Endothelial cell of umbilical vein (primary cell): ENCODE results near the gene ALK. TPM values are rescaled to one million over a fixed set of nuclear protein-coding genes. Genes with fewer than 3 reads are reported as not detected.

ENCODE experiments used
- BruUV-seq: library from RNA; stranded (reverse); fragments of 400-500 nt; replicated peaks from 2 replicates; lab custom pipeline; 2021; lab: Mats Ljungman, UMichigan
- CTCF ChIA-PET: fragments of 300-600, 350-600 bp; sonication (Branson Sonifier 250); formaldehyde crosslinking; loops from one replicate; lab custom pipeline; 2021; ENCODE audit warnings: antibody characterized with exemption, inconsistent platforms; lab: Charles Lee
- POLR2A ChIA-PET: fragments of 300-600, 350-600 bp; sonication (Branson Sonifier 250); formaldehyde crosslinking; loops from one replicate; lab custom pipeline; 2021; ENCODE audit warnings: antibody characterized with exemption, inconsistent platforms; lab: Charles Lee
- DNase-seq: peaks from one replicate; pipeline ENCODE4 v3.0.0-alpha.2; 2011; ENCODE audit warnings: low read depth, low spot score
- FAIRE-seq: peaks from 2 replicates; lab custom pipeline; 2011; peaks lifted over from hg19 to GRCh38; lab: Jason Lieb, UNC
- H2AFZ ChIP-seq: 2 replicates; pipeline ENCODE4 v1.6.0; 2012; ENCODE audit warnings: low read depth, low read length, control low read depth, inconsistent platforms
- H3K27ac ChIP-seq: 2 replicates; pipeline ENCODE4 v1.5.1; 2011; ENCODE audit warnings: low read depth, mild to moderate bottlenecking, control low read depth, low read length, moderate library complexity; ENCODE audit not compliant: insufficient read depth
- H3K27me3 ChIP-seq, 2 experiments: 2 replicates each; pipeline versions ENCODE4 v1.6.0 to v1.6.1; 2011; ENCODE audit warnings: low read length in 2 of 2, mixed read lengths in 1 of 2; ENCODE audit not compliant: control insufficient read depth in 2 of 2, insufficient read depth in 2 of 2
- H3K36me3 ChIP-seq, 2 experiments: 2 replicates in 1 of 2; 3 replicates in 1 of 2; pipeline ENCODE4 v1.5.1; 2011; ENCODE audit warnings: low read length in 2 of 2, mild to moderate bottlenecking in 1 of 2, moderate library complexity in 1 of 2; ENCODE audit not compliant: control insufficient read depth in 2 of 2, insufficient read depth in 2 of 2; ENCODE audit errors: extremely low read depth in 1 of 2
- H3K4me1 ChIP-seq: 3 replicates; pipeline ENCODE4 v1.5.1; 2011; ENCODE audit warnings: mild to moderate bottlenecking, low read length; ENCODE audit not compliant: control insufficient read depth, insufficient read depth; ENCODE audit errors: extremely low read depth
- H3K4me2 ChIP-seq: 2 replicates; pipeline ENCODE4 v1.6.1; 2011; ENCODE audit warnings: low read length, control low read depth, mixed read lengths; ENCODE audit not compliant: insufficient read depth
- H3K4me3 ChIP-seq, 3 experiments: fragments of 200-600 bp in 1 of 3; sonication (generic), shearing (Covaris generic) in 1 of 3; replicated peaks in 1 of 3; 2 replicates each; pipeline ENCODE4 v1.5.1; 2011 to 2016; ENCODE audit warnings: control low read depth in 3 of 3, low read length in 3 of 3, mild to moderate bottlenecking in 2 of 3, inconsistent platforms in 1 of 3, low read depth in 1 of 3, moderate library complexity in 1 of 3; ENCODE audit not compliant: insufficient read depth in 1 of 3
- H3K79me2 ChIP-seq: 2 replicates; pipeline ENCODE4 v1.6.0; 2012; ENCODE audit warnings: low read length, inconsistent platforms; ENCODE audit not compliant: control insufficient read depth, insufficient read depth
- H3K9ac ChIP-seq: replicated peaks from 2 replicates; pipeline ENCODE3; 2011; ENCODE audit warnings: low read length, control low read depth; ENCODE audit not compliant: insufficient read depth; ENCODE audit errors: extremely low read depth
- H3K9me1 ChIP-seq: replicated peaks from 3 replicates; pipeline ENCODE4 v1.6.0; 2011; ENCODE audit warnings: mild to moderate bottlenecking, low read length; ENCODE audit not compliant: control insufficient read depth, insufficient read depth; ENCODE audit errors: extremely low read depth
- H3K9me3 ChIP-seq: replicated peaks from 2 replicates; pipeline ENCODE4 v1.5.1; 2012; ENCODE audit warnings: low read length, inconsistent platforms; ENCODE audit not compliant: control insufficient read depth, insufficient read depth
- H4K20me1 ChIP-seq: replicated peaks from 2 replicates; pipeline ENCODE3; 2011; ENCODE audit warnings: mild to moderate bottlenecking, low read length; ENCODE audit not compliant: control insufficient read depth, insufficient read depth; ENCODE audit errors: extremely low read depth
- CTCF ChIP-seq, 2 donors: IDR thresholded peaks; 1 replicate in 1 of 2; 2 replicates in 1 of 2; pipeline ENCODE4 v1.5.1; 2011; ENCODE audit warnings: low read length in 2 of 2, mild to moderate bottlenecking in 2 of 2, moderate library complexity in 2 of 2, control low read depth in 1 of 2, inconsistent platforms in 1 of 2, low read depth in 1 of 2; ENCODE audit not compliant: insufficient read depth in 1 of 2; ENCODE audit errors: extremely low read depth in 1 of 2
- EZH2 ChIP-seq: IDR thresholded peaks from 2 replicates; pipeline ENCODE4 v1.6.1; 2012; ENCODE audit warnings: borderline replicate concordance, low read depth, mild to moderate bottlenecking, moderate library complexity, low read length, inconsistent platforms; ENCODE audit not compliant: severe bottlenecking
- FOS ChIP-seq: IDR thresholded peaks from 2 replicates; pipeline ENCODE4 v1.6.1; 2011; ENCODE audit warnings: mild to moderate bottlenecking, low read length, moderate library complexity, borderline replicate concordance; ENCODE audit not compliant: insufficient read depth
- GATA2 ChIP-seq: IDR thresholded peaks from 2 replicates; pipeline ENCODE4 v1.7.0; 2011; ENCODE audit warnings: low read depth, mild to moderate bottlenecking, moderate library complexity, mixed read lengths, low read length; ENCODE audit not compliant: insufficient read length, insufficient read depth
- JUN ChIP-seq: IDR thresholded peaks from 2 replicates; pipeline ENCODE4 v1.6.1; 2011; ENCODE audit warnings: borderline replicate concordance, low read depth; ENCODE audit not compliant: insufficient read length, insufficient read depth
- MYC ChIP-seq: IDR thresholded peaks from one replicate; pipeline ENCODE4 v1.6.1; 2011; ENCODE audit warnings: mild to moderate bottlenecking, low read depth, low read length
- POLR2A ChIP-seq: IDR thresholded peaks from 2 replicates; pipeline ENCODE4 v1.6.1; 2012; ENCODE audit warnings: low read depth, mild to moderate bottlenecking, control low read depth, low read length
- POLR2AphosphoS5 ChIP-seq: IDR thresholded peaks from 2 replicates; pipeline ENCODE4 v1.6.1; 2012; ENCODE audit warnings: low read depth, mild to moderate bottlenecking, control low read depth, low read length, moderate library complexity; ENCODE audit not compliant: insufficient read depth
- dilution Hi-C: fragments of 300-500 bp; cut with MboI; formaldehyde crosslinking; loops from one replicate; pipeline ENCODE4 v1.15.0; 2019; ENCODE audit warnings: low sequenced_read_pairs; ENCODE audit not compliant: extremely low pct_ligation_motif_present
- intact Hi-C: fragments of 100-400 bp; cut with micrococcal nuclease; formaldehyde crosslinking; loops from one replicate; pipeline ENCODE4 v1.10.0; 2022
- polyA plus RNA-seq, 4 experiments: library from polyadenylated mRNA; depleted of rRNA in 3 of 4; stranded (reverse) in 3 of 4; unstranded in 1 of 4; fragments of >200 nt; gene quantifications; 2 replicates each; pipeline versions ENCODE4 v1.2.1 to v1.2.3, GENCODE V29; 2011 to 2012; ENCODE audit warnings: missing spikeins in 1 of 4
- total RNA-seq: library from RNA; stranded (reverse); gene quantifications from 2 replicates; pipeline ENCODE4 v1.2.3, GENCODE V29; 2021
- TF ChIP-seq, protein P1 (sequence below): IDR thresholded peaks from 2 replicates; pipeline ENCODE4 v1.6.1; 2011; ENCODE audit not compliant: insufficient read depth, insufficient read length

Gene ALK
- total and polyA plus RNA-seq, 2 donors (not counting 3 experiments of a cell fraction or from before 2014, with no cell fraction given), result not detected

GRCh38 chr2:29528891-29529520 lies 392.4 kb downstream of the ALK start:
- ChIA-PET CTCF (no interaction called here), POLR2A (no interaction called here)
- Histone ChIP-seq H3K4me2 (no peak overlapping the region), H2AFZ (no peak overlapping the region), H4K20me1 (no peaks in the 10 kb centered on the region), H3K36me3 (no peaks in the 10 kb centered on the region), H3K9ac (no peak overlapping the region), H3K27me3 (no peaks in the 10 kb centered on the region), H3K4me3 (no peak overlapping the region), H3K9me1 (no peaks in the 10 kb centered on the region), H3K27ac (no peak overlapping the region), H3K9me3 (peaks cover 3% of the 10 kb centered on the region), H3K4me1 (no peaks in the 10 kb centered on the region), H3K79me2 (no peaks in the 10 kb centered on the region)
- FAIRE-seq (no peak), DNase-seq (no peak)
- TF ChIP-seq MYC (no peak), GATA2 (no peak), POLR2A (no peak), POLR2AphosphoS5 (no peak), EZH2 (no peak), CTCF (IDR thresholded peaks at IDR 0.05; ENCODE audit: extremely low read depth in 1 of 2, insufficient read depth in 1 of 2, low read depth in 1 of 2, low read length in 2 of 2) (no peak), JUN (no peak), FOS (no peak)
- TF ChIP-seq, protein P1, sequence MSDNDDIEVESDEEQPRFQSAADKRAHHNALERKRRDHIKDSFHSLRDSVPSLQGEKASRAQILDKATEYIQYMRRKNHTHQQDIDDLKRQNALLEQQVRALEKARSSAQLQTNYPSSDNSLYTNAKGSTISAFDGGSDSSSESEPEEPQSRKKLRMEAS, result no peak
- no TSS peak for BruUV-seq
- intact Hi-C loops (no loop called here), dilution Hi-C loops (no loop called here)
